Measurements from ENCODE around the gene ASB9.

- TF ChIP-seq POLR2A (IDR thresholded peaks at IDR 0.05) = no peak
- TF ChIP-seq CTCF (IDR thresholded peaks at IDR 0.05) = no peak
- TF ChIP-seq EP300 (IDR thresholded peaks at IDR 0.05) = no peak
Measured at GRCh38 chrX:15269618-15270521, at the start of gene ASB9.
